ENCODE data around the gene TRIM17. TPM values are rescaled to one million over a fixed set of nuclear protein-coding genes. Genes with fewer than 3 reads are reported as not detected.
A peak's percentile ranks its signal among the peaks of the same experiment; 100 is the strongest.

Gene TRIM17
- total RNA-seq, 1 donor from 2014 or later: 0.38 TPM

GRCh38 chr1:228424685-228425660, 8.3 kb upstream of the TRIM17 start:
- intact Hi-C loops (cut with DNase I): no loop called here
- peak; percentile 13 for ATAC-seq
- DNase-seq (ENCODE audit: missing footprints): no peak

GRCh38 chr1:228423404-228424053, 6.9 kb upstream of the TRIM17 start:
- intact Hi-C loops (cut with DNase I): no loop called here
- DNase-seq (ENCODE audit: missing footprints) (no peak), ATAC-seq (no peak)

- no peak for DNase-seq (ENCODE audit: missing footprints)
- intact Hi-C loops (cut with DNase I): no loop called here
- ATAC-seq: no peak
These were observed 4.5 kb upstream of the TRIM17 start for GRCh38 chr1:228420968-228421826.

GRCh38 chr1:228417483-228418203, 982 bp upstream of the TRIM17 start:
- ATAC-seq (no peak), DNase-seq (ENCODE audit: missing footprints) (no peak)
- intact Hi-C loops (cut with DNase I): no loop called here

DNA sequence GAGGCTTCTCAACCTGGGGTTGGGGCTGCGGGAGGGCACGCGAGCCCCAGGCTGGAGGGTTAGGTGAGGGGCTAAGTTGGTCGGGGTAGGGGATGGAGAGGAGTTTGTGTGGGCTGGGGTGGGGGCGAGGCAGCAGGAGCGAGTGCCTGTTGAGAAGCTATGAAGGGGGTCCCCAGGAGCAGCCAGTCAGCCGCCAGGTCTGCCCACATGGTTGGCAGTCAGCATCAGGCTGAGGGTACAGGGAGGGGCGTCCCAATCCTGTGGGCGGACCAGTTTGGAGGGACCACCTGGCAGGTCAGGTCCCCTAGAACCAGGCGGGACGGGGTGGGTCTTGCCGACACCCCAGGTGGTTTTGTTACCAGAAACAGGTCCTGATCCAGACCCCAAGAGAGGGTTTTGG, 400 bp upstream of the TRIM17 start:
- ATAC-seq (peak; percentile 17), DNase-seq (ENCODE audit: missing footprints) (peak; percentile 49)
- intact Hi-C loops (cut with DNase I): no loop called here

DNA sequence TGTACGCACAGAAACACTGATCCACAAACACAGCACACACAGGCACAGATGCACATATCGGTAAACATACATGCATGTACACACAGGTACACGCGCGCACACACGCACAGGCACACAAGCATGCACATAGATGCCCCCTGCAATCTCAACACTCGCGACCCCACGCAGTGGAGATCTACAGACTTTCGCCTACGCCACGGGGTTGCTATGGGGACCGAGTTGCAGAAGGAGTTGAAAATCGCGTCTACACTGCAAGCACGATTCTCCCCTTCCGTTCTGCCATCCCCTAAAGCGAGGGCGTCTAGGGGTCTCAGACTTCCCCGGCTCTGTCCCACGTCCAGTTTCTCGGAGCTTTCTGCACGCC, 826 bp downstream of the TRIM17 start:
- peak; percentile 35 for DNase-seq (ENCODE audit: missing footprints)
- ATAC-seq: peak; percentile 3
- intact Hi-C loops (cut with DNase I): no loop called here

- intact Hi-C loops (cut with DNase I): no loop called here
- DNase-seq (ENCODE audit: missing footprints): peak; percentile 37
- ATAC-seq: peak; percentile 24
These were observed 1.4 kb downstream of the TRIM17 start for GRCh38 chr1:228415221-228415620.

DNA sequence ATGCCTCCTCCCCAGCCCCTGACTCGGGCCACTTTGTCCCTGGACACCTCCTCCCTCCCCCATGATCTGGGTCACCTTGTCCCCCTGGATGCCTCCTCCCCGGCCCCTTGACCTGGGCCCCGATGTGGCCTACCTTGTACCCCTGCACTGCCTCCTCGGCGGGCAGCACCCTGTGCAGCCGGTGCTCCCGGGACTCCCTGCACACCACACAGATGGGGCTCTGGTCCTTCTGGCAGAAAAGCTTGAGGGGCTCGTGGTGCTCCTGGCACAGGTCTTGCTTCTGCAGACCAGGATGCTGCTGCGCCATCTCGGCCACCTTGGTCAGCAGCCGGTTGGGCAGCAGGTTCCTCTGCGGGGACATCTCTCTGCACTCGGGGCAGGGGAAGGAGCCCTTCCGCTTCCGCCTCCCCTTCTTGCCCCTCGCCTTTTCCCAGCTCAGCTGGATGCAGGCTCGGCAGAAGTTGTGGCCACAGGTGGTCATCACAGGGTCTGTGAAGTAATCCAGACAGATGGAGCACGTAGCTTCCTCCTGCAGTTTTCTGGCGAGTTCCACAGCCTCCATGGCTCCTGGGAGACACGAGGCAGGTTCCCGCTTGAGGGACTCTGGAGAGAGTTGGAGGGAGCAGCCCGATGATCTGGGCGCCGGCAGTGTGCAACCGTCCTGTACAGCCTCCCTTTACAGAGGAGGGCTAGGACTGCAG, 2.0 kb downstream of the TRIM17 start:
- ATAC-seq: peak; percentile 6
- intact Hi-C loops (cut with DNase I): no loop called here
- no peak for DNase-seq (ENCODE audit: missing footprints)

DNA sequence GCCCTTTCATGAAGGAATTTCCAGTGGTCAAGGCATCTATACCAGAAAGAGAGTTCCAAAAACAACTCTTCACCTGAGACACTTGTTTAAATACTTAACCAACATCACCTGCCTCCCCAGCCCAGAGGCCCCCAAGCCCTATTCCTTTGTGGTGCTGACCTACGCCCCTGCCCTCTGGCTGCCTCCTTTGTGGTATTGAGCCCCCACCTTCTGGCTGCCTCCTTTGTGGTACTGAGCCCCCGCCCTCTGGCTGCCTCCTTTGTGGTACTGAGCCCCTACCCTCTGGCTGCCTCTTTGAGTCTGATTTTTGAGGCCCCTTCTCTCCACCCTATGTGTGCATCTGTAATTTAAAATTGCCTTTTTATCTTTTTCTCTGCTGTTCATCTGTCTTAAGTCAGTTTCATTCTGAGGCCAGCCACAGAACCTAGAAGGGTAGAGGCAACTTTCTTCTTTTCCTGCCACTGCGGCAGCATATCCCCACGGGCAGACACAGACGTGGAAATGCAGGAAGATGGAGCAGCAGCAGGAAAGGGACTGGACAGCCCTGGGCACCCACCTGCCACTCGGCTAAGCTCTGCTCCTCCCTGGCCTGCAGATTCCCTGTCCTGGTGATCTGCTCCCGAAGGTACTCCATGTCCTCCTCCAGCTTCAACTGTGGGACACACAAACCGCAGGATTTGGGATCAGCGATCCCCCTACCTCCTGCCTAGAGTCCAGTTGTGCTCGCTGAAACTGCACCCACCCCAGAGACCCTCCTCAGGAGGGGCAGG, 3.2 kb downstream of the TRIM17 start:
- ATAC-seq (no peak), DNase-seq (ENCODE audit: missing footprints) (peak; percentile 54)
- intact Hi-C loops (cut with DNase I): no loop called here

DNA sequence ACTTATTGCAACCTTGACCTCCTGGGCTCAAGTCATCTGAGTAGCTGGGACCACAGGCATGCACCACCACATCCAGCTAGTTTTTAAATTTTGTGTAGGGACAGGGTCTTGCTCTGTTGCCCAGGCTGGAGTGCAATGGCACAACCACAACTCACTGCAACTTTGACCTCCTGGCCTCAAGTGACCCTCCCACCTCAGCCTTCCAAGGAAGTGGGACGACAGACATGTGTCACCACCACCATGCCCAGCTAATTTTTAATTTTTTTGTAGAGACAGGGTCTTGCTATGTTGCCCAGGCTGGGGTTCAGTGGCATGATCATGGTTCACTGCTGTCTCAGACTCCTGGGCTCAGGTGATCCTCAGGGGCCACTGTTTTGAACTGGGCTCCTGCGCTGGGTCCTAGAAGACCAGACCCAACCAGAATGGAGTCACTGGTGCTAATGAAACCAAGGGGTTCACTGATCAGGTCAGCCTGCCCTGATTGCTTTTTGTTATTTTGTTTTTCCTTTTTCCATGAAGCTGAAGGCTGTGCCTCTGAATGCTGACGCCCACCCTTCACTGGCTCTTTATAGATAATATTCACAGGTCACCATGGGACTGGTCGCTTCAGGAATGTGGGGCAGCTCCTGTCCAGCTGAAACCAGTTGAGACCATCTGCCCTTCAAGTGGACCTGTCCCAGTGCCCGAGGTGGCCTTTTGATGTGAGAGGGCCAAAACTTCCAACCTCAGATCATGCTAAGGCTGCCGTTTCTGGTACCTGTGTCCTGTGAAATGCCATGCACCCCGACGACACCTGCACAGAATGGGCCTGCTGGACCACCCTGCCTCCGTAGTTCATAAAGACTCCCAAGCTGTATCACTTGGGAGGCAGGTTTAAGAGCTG, 4.9 kb downstream of the TRIM17 start:
- ATAC-seq (no peak), DNase-seq (ENCODE audit: missing footprints) (no peak)
- intact Hi-C loops (cut with DNase I): no loop called here

DNA sequence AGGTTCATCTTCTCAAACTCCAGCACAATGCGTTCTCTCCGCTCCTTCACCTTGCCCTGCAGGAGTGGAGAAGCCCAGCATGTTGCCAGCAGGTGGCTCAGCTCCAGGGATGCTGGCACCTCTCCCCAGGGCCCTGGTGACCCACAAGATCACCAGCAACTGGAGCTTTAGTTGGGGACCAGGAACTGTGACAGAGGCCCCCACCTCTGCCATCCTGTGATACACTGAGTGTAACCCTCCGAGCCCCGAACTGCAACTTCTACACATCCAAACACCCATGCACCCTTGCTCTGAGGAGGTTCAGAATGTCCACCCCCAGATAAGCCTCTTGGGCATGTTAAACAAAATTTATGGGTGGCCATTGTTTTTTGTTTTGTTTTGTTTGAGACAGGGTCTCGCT, 5.5 kb downstream of the TRIM17 start:
- intact Hi-C loops (cut with DNase I): no loop called here
- no peak for DNase-seq (ENCODE audit: missing footprints)
- no peak for ATAC-seq

- intact Hi-C loops (cut with DNase I): no loop called here
- ATAC-seq (no peak), DNase-seq (ENCODE audit: missing footprints) (no peak)
These were observed 6.0 kb downstream of the TRIM17 start for GRCh38 chr1:228410671-228411070.

- intact Hi-C loops (cut with DNase I): no loop called here
- no peak for DNase-seq (ENCODE audit: missing footprints)
- no peak for ATAC-seq
These were observed 6.6 kb downstream of the TRIM17 start for GRCh38 chr1:228410015-228410414.

DNA sequence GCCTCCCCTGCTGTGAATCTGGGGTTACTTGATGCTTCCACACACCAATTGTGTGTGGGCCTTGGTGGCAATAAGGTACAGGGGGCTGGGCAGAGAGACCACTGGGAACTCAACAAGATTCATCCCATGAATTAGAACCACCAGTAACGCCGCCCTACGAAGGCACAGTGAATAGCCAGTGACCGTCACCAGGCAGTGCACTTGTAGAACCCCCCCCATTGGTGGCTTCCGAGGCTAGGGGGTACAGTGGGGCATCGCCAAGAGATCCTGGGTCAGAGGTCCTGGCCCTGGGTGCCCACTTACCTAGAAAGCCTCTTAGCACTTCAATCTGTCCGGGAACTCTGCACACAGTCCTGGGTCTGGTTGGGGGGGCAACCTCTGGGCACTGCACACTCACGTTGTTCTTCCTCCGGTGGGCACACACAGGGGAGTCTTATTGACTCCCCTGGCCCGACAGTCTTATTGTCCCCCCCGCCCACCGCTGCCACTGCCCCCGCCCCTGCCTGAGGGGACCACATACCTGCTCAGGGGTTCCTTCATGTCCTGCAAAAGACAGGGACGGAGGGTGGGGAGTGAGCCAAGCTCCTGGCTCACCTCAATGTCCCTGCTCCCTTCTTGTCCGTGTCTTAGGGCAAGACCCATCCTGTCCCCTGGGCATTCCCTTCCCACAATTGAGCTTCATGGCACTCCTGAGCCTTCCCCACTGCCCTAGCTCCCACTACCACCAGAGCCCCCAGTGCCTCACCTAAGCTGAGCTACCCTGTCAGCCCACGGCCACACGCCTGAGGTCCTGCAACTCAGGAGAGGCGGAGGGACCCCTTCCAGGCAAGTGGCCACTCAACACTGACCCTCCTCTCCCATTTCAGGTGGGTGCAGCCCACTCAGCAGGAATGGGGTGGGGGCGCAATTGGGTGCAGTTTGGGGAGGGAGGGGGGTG, 7.5 kb downstream of the TRIM17 start:
- DNase-seq (ENCODE audit: missing footprints) (peak; percentile 53), ATAC-seq (no peak)
- intact Hi-C loops (cut with DNase I): loop anchor here (5.0 kb wide), 1 partner anchor 48 kb away; a partner anchor contains a TSS

All from Right ventricle myocardium inferior (tissue), 1 donor.